ENCODE data around the gene PDE12.
A peak's percentile ranks its signal among the peaks of the same experiment; 100 is the strongest.

Gene PDE12
- total RNA-seq, result 102 to 103 reads per million in 2 donors

- DNase-seq, result peak; percentile 60 to 90 (median 73)
Observed at GRCh38 chr3:57555738-57556458, at the start of gene PDE12. Gene PDE12, plus strand, starts transcription at chr3:57556274. Its CDS starts 106 bp downstream, at chr3:57556380.

- no peak for DNase-seq
Observed at GRCh38 chr3:57512166-57512565, 43.9 kb upstream of the PDE12 start.

- no peak for DNase-seq
Observed at GRCh38 chr3:57518276-57518915, 37.7 kb upstream of the PDE12 start.

- DNase-seq, result no peak
Observed at GRCh38 chr3:57530071-57530608, 25.9 kb upstream of the PDE12 start.

- DNase-seq, result no peak
Observed at GRCh38 chr3:57538465-57538864, 17.6 kb upstream of the PDE12 start.

- DNase-seq, result peak in 1 of 5 experiments; percentile 21
Observed at GRCh38 chr3:57544181-57545125, 11.6 kb upstream of the PDE12 start, which contains the start of gene DNAH12. Gene DNAH12, minus strand, starts transcription at chr3:57544344. Its CDS starts 1,474 bp downstream, at chr3:57542870.

- no peak for DNase-seq
Observed at GRCh38 chr3:57545636-57546268, 10.3 kb upstream of the PDE12 start.

- DNase-seq, result no peak
Observed at GRCh38 chr3:57546616-57547015, 9.5 kb upstream of the PDE12 start.

GRCh38 chr3:57555306-57555705, 768 bp upstream of the PDE12 start:
- no peak for DNase-seq

- DNase-seq, result peak in 3 of 5 experiments; percentile 12 to 58 (median 20)
Observed at GRCh38 chr3:57556459-57557084, 498 bp downstream of the PDE12 start.

GRCh38 chr3:57557085-57557537, 1.0 kb downstream of the PDE12 start:
- DNase-seq, result peak in 4 of 5 experiments; percentile 7 to 76 (median 17)

GRCh38 chr3:57559526-57559925, 3.5 kb downstream of the PDE12 start:
- DNase-seq, result no peak

GRCh38 chr3:57569859-57570450, 13.9 kb downstream of the PDE12 start:
- DNase-seq, result no peak

GRCh38 chr3:57570878-57571277, 14.8 kb downstream of the PDE12 start:
- no peak for DNase-seq

- no peak for DNase-seq
Observed at GRCh38 chr3:57572096-57572495, 16.0 kb downstream of the PDE12 start.

- no peak for DNase-seq
Observed at GRCh38 chr3:57575966-57576626, 20.0 kb downstream of the PDE12 start.

GRCh38 chr3:57577801-57578200, 21.7 kb downstream of the PDE12 start:
- no peak for DNase-seq

GRCh38 chr3:57582474-57583168, 26.5 kb downstream of the PDE12 start:
- DNase-seq, result peak in 1 of 5 experiments; percentile 45

- DNase-seq, result no peak
Observed at GRCh38 chr3:57583544-57583943, 27.5 kb downstream of the PDE12 start.

- peak in 1 of 5 experiments; percentile 27 for DNase-seq
Observed at GRCh38 chr3:57586778-57587177, 30.7 kb downstream of the PDE12 start.
